NCI-H526 treated with DMSO at 0.1 percent for 48 hours (cell line): Measurements from ENCODE around the gene SLC4A4.
"Not testable (repeated sequence)": the region's sequence is repeated elsewhere in the genome, so short reads cannot be mapped to it uniquely, and the experiment has no call there.

ENCODE experiments used
- DNase-seq: peaks from one replicate; lab custom pipeline; 2025; lab: John Stamatoyannopoulos, UW

Gene SLC4A4

GRCh38 chr4:71408961-71409360, 70.1 kb downstream of the SLC4A4 start:
- DNase-seq: not testable (repeated sequence)

- no peak for DNase-seq
These were observed 73.2 kb downstream of the SLC4A4 start for GRCh38 chr4:71411981-71412380.

GRCh38 chr4:71415491-71415890, 76.7 kb downstream of the SLC4A4 start:
- DNase-seq: no peak

- DNase-seq: no peak
These were observed 78.3 kb downstream of the SLC4A4 start for GRCh38 chr4:71417150-71417549.

- no peak for DNase-seq
These were observed 87.7 kb downstream of the SLC4A4 start for GRCh38 chr4:71426381-71427042.

GRCh38 chr4:71429106-71429505, 90.3 kb downstream of the SLC4A4 start:
- DNase-seq: no peak

- DNase-seq: no peak
These were observed 91.1 kb downstream of the SLC4A4 start for GRCh38 chr4:71429962-71430361.

GRCh38 chr4:71430609-71431008, 91.8 kb downstream of the SLC4A4 start:
- DNase-seq: no peak

- DNase-seq: no peak
These were observed 101.8 kb downstream of the SLC4A4 start for GRCh38 chr4:71440612-71441011.

- DNase-seq: no peak
These were observed 102.7 kb downstream of the SLC4A4 start for GRCh38 chr4:71441186-71442169.

- no peak for DNase-seq
These were observed 103.5 kb downstream of the SLC4A4 start for GRCh38 chr4:71442336-71442735.

- DNase-seq: no peak
These were observed 105.6 kb downstream of the SLC4A4 start for GRCh38 chr4:71444395-71444794.

- DNase-seq: no peak
These were observed 107.0 kb downstream of the SLC4A4 start for GRCh38 chr4:71445811-71446210.

GRCh38 chr4:71446479-71447081, 107.8 kb downstream of the SLC4A4 start:
- DNase-seq: no peak

GRCh38 chr4:71449040-71449439, 110.2 kb downstream of the SLC4A4 start:
- DNase-seq: no peak

GRCh38 chr4:71449878-71450277, 111.1 kb downstream of the SLC4A4 start:
- DNase-seq: no peak

- DNase-seq: no peak
These were observed 114.7 kb downstream of the SLC4A4 start for GRCh38 chr4:71453531-71453930.

GRCh38 chr4:71456841-71457240, 118.0 kb downstream of the SLC4A4 start:
- no peak for DNase-seq

- DNase-seq: no peak
These were observed 121.6 kb downstream of the SLC4A4 start for GRCh38 chr4:71460371-71460770.

GRCh38 chr4:71461422-71461821, 122.6 kb downstream of the SLC4A4 start:
- DNase-seq: no peak

GRCh38 chr4:71466775-71467174, 128.0 kb downstream of the SLC4A4 start:
- DNase-seq: no peak

- no peak for DNase-seq
These were observed 129.4 kb downstream of the SLC4A4 start for GRCh38 chr4:71468116-71468710.
